NCI-H446 (cell line): ENCODE results near the gene PELI2.
"Not testable (repeated sequence)": the region's sequence is repeated elsewhere in the genome, so short reads cannot be mapped to it uniquely, and the experiment has no call there.

Experiments
- DNase-seq, 2 experiments: peaks; one replicate each; lab custom pipeline; 2025; lab: John Stamatoyannopoulos, UW

PELI2 gene

DNA sequence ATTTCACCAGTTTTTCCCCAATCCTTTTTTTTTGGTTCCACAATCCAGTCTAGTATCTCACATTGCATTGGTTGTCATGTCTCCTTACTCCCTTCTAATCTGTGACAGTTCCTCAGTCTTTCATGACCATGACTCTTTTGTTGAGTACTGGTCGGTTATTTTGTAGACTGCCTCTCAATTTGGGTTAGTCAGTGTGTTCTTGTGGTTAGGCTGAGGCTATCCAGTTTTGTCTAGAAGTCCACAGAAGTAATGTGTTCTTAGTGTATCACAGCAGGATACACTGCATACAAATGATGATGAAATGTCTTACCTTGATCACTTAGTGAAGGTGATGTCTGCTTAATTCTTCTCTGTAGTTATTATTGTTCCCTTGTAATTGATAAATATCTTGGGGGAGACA lies 24.8 kb downstream of the PELI2 start:
- DNase-seq: no peak

DNA sequence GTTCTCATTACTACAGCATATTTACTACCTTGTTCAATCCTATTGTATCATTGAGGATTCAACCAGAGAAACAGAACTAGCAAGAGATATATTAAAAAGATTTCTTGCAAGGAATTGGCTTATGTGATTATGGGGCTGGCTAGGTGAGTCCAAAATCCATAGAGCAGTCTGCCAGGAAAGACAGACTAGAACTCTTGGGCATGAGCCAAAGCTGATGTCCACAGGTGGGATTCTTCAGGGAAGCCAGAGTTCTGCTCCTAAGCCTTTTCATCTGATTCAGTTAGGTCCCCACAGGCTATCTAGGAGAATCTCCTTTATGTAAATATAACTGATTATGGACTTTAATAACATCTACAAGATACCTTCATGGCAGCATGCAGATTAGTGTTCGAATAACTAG lies 26.0 kb downstream of the PELI2 start:
- DNase-seq: no peak

- DNase-seq: no peak
Measured at GRCh38 chr14:56145181-56145769, 27.1 kb downstream of the PELI2 start.

DNA sequence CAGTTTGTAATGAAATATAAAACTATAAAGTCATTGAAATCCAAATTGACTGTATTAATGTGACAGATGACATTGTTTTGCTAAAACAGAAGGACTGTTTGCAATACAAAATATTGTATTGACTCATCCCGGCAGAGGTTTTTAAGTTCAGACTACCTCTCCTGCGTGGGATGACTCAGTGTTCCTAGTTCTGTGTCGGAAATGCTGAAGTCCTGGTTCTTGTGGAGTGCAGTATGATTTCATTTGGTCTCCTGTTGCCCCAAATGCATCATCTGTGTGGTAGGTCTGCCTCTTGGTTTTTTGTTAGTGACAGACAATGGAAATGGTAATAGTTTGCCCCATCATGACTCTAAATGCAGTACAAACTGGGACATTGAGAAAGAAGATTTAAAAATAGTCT lies 27.8 kb downstream of the PELI2 start:
- no peak for DNase-seq

DNA sequence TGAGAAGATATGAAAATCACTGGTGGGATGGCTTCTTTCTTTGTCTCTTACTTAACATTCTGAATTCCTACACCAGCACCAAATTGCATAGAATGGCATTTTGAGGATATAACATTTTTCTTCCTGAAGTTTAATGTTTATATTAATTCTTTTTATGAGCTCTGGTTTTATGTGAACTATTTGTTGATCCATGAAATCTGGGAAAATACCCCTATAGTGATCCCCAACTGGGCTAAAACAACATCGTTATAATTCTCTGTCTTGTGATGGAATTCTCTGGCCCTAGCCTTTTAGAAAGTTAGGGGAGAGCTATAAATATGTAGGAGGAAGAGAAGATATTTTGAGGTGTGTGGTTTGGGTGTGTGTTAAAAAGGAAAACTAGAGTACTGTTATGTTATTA lies 29.2 kb downstream of the PELI2 start:
- no peak for DNase-seq

DNA sequence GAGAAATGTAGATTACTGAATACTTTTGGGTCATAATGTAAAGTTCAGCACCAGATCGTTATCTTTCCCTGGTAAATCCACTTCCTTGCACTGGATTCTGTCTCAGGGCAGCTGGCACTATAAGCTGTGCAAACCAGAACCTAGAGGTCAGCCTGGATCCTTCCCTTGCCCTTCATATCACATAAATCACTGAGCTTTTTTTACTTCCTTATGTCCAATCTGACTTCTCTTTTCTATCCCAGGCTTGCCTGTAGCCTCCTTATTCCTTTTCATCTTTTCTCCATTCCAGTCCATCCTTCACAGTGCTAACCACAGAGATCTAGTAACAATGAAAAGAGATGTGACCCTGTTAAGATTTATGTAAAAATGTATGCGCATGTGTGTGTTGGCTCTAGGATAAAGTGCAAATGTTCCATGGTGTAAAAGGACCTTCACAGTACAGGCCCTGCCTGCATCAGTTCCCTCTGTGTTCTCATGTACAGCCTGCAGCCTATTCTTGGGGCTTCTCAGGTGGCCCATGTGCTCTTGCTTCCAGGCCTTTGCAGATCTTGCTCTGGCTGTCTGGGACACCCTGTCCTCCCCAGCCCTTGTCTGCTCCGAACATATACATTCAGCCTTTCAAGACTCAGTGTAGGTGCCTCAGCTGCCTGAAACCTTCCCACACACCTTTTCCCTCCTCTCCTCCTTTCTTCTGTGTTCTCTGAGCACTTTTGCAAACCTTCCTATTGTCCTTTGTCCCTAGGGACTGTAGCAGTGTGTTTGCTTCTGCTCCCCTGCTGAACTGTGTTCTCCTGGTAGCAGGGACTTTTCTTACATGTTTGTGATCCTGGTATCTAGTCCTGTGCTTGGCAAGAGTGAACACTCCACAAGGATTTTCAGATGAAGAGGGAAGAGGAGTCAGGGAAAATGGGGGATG lies 30.0 kb downstream of the PELI2 start:
- DNase-seq: no peak

DNA sequence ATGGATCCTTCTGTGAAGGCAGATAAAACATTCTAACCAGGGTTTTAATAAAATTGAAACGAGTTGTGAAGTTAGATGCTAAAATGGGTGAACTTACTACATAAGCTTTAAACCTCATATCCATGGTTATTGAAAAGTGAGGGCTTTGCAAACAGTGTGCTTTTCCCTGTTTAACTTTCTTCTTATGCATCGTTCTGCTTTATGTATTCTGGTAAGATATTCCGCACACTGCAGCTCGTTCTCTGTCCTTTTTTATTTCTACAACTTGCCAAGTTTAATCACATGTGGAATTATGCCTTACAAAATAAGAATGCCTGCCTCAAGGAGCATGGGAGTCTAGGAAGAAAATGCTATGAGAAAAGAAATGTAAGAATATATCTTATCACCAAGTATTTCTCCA lies 30.9 kb downstream of the PELI2 start:
- DNase-seq: no peak

- DNase-seq: no peak
Measured at GRCh38 chr14:56149995-56150394, 31.8 kb downstream of the PELI2 start.

- no peak for DNase-seq
Measured at GRCh38 chr14:56150645-56151345, 32.6 kb downstream of the PELI2 start.

DNA sequence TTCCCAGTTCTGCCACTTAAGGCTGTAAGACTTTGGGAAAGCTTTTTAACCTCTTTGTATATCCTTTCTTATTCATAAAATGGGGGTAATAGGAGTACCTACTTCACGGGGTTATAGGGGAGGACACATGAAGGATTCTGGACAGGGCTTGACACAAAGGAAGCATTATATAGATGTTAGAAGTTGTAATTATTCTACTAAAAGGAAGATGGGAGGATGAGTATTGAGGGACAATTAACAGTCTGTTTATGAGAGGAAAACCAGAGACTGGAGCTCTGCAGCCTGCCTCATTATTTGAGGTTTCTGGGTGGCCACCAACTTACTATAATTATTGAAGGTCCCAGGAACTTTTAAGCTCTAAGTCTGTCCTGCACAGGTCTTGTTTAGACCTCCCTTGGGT lies 34.0 kb downstream of the PELI2 start:
- no peak for DNase-seq

DNA sequence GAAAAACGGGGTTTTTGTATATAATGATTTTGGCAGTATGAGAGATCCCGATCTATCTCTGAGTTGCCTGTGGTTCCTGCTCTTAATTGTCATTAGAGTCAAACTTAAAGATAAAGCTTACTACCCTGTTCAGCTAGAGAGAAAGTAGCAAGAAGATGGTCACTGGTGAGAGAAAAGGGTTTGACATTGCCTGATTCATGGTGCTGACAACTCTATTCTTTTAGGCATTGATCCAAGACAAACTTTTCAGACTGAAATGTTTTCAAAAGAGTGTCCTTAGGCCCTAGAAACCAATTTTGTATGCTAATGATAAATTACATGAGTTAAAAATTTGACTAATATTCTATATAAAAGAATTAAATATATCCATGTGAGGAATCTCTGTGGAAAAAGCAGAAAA lies 35.1 kb downstream of the PELI2 start:
- DNase-seq: no peak

GRCh38 chr14:56154321-56154720 lies 36.1 kb downstream of the PELI2 start:
- no peak for DNase-seq

DNA sequence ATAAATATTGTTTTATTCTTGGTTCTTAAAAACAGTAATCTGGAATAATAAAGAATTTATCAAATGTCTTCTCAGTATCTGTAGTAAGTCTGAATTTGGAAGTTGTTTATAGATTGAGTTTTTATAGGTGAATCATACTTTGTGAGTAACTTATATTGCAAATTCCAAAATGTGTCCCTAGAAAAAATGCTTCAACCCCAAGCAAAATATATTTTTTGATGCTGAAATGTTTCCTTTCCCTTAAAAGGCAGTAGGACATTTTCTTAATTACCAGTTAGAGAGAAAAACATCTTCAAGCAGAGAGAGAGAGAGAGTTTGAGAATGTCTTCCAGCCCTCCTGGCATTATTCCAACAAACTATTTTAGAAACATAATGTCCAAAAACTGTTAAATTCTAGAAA lies 37.9 kb downstream of the PELI2 start:
- no peak for DNase-seq

- no peak for DNase-seq
Measured at GRCh38 chr14:56159066-56159465, 40.9 kb downstream of the PELI2 start.

DNA sequence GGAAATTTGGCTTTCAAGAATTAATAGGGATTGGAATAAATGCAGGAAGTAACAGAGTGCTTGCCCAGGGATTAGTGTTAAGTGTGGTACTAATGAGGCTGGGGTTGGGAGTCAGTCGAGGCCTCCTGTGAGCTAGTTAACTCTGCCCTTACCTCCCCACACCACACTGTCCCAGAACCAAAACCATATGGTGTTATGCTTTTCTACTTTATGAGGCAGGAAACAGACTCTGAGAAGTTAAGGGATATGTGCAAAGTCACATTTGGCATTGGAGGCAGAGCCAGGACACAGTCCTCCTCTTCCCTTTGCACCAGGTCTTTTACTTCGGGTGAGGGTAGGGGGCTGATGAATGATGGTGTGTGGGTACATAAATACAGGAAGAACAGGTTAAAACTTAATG lies 41.9 kb downstream of the PELI2 start:
- no peak for DNase-seq

DNA sequence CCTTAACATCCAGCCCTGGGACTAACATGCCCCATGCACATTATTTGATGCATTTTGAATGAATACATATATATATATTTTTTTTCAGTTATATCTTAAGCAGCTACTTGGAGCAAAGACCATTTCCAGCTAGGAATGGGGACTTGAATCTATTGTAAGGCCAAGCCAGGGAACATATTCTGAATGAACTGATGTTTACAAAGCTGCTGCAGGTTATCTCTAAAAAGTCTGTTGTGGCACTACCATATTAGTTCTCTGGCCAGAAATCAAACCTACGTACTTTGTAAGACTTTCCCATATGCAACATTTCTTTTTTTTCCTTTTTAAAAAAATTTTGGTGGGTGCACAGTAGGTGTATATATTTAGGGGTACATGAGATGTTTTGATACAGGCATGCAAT lies 43.4 kb downstream of the PELI2 start:
- DNase-seq: no peak

- DNase-seq: no peak
Measured at GRCh38 chr14:56162476-56162875, 44.3 kb downstream of the PELI2 start.

GRCh38 chr14:56166579-56166978 lies 48.4 kb downstream of the PELI2 start:
- DNase-seq: not testable (repeated sequence)

- DNase-seq: no peak
Measured at GRCh38 chr14:56168007-56168616, 49.9 kb downstream of the PELI2 start.

- no peak for DNase-seq
Measured at GRCh38 chr14:56170028-56170427, 51.8 kb downstream of the PELI2 start.

GRCh38 chr14:56170877-56171422 lies 52.7 kb downstream of the PELI2 start:
- DNase-seq: no peak

DNA sequence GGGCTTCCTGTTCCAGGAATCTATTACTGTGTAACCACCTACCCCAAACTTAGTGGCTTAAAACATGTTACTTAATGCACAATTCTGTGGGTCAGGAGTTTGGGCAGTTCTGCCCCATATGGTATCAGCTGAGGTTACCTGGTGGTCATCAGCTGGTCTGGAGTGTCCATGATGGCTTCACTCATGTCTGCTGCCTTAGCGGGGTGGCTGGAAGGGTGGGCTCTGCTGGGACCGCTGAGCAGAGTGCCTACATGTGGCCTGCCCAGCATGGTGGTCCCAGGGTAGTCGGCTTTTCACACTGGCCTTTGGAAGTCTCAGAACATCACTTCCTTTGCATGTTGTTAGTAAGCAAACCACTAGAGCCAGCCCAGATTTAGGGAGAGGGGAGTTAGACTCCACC lies 53.9 kb downstream of the PELI2 start:
- DNase-seq: no peak
